ENCODE data around the gene CLDN24. TPM values are rescaled to one million over a fixed set of nuclear protein-coding genes. Genes with fewer than 3 reads are reported as not detected.

CLDN24 gene
- total RNA-seq, 1 donor from 2014 or later, result not detected

GRCh38 chr4:183320211-183321059 is 1.8 kb downstream of the CLDN24 start, which contains the start of gene CLDN22:
Gene CLDN22, minus strand, starts transcription at chr4:183320276. Its CDS starts 58 bp downstream, at chr4:183320218.
- no peak for TF ChIP-seq CTCF (IDR thresholded peaks at IDR 0.05)
- intact Hi-C loops (cut with DNase I), result no loop called here

GRCh38 chr4:183318656-183319055 is 3.6 kb downstream of the CLDN24 start:
- TF ChIP-seq CTCF (IDR thresholded peaks at IDR 0.05), result no peak
- ATAC-seq (peak; percentile 20), DNase-seq (no peak)
- Histone ChIP-seq H3K27me3 (no peaks in the 10 kb centered on the region), H3K36me3 (peaks cover 23% of the 10 kb centered on the region), H3K4me3 (no peak overlapping the region), H3K27ac (no peak overlapping the region), H3K4me1 (no peaks in the 10 kb centered on the region), H3K9me3 (no peaks in the 10 kb centered on the region)
- intact Hi-C loops (cut with DNase I), result no loop called here

More at GRCh38 chr4:183320211-183321059, 1.8 kb downstream of the CLDN24 start, which contains the start of gene CLDN22:
- H3K9me3 ChIP-seq, result no peaks in the 10 kb centered on the region
- H3K27ac ChIP-seq, result no peak within 1 kb of the TSS
- H3K36me3 ChIP-seq, result peaks cover 12% of the 10 kb centered on the region
- no peaks in the 10 kb centered on the region for H3K27me3 ChIP-seq
- DNase-seq (no peak), ATAC-seq (no peak)
- H3K4me1 ChIP-seq, result no peaks in the 10 kb centered on the region
- H3K4me3 ChIP-seq, result no peak within 1 kb of the TSS

- no peak for TF ChIP-seq CTCF (IDR thresholded peaks at IDR 0.05)
- ATAC-seq, result no peak
- intact Hi-C loops (cut with DNase I), result no loop called here
- Histone ChIP-seq H3K4me3 (no peak overlapping the region), H3K9me3 (no peaks in the 10 kb centered on the region), H3K4me1 (no peaks in the 10 kb centered on the region), H3K36me3 (peaks cover 38% of the 10 kb centered on the region), H3K27ac (no peak overlapping the region), H3K27me3 (no peaks in the 10 kb centered on the region)
- no peak for DNase-seq
Observed at GRCh38 chr4:183314806-183315205, 7.4 kb downstream of the CLDN24 start.

GRCh38 chr4:183314336-183314735 is 7.9 kb downstream of the CLDN24 start:
- ATAC-seq (no peak), DNase-seq (no peak)
- no peak overlapping the region for H3K4me3 ChIP-seq
- H3K27me3 ChIP-seq, result no peaks in the 10 kb centered on the region
- H3K27ac ChIP-seq, result no peak overlapping the region
- intact Hi-C loops (cut with DNase I), result no loop called here
- TF ChIP-seq CTCF (IDR thresholded peaks at IDR 0.05), result no peak
- no peaks in the 10 kb centered on the region for H3K9me3 ChIP-seq
- peaks cover 38% of the 10 kb centered on the region for H3K36me3 ChIP-seq
- no peaks in the 10 kb centered on the region for H3K4me1 ChIP-seq

- no peaks in the 10 kb centered on the region for H3K9me3 ChIP-seq
- TF ChIP-seq CTCF (IDR thresholded peaks at IDR 0.05), result no peak
- no peaks in the 10 kb centered on the region for H3K4me1 ChIP-seq
- H3K27me3 ChIP-seq, result no peaks in the 10 kb centered on the region
- ATAC-seq, result peak; percentile 19
- intact Hi-C loops (cut with DNase I), result no loop called here
- H3K27ac ChIP-seq, result no peak overlapping the region
- DNase-seq, result no peak
- no peak overlapping the region for H3K4me3 ChIP-seq
- H3K36me3 ChIP-seq, result peaks cover 32% of the 10 kb centered on the region
Observed at GRCh38 chr4:183312841-183313240, 9.4 kb downstream of the CLDN24 start.
